DND-41 (cell line): ENCODE data around the gene MINDY4.

Experiments
- EZH2 ChIP-seq: IDR thresholded peaks from 3 replicates; pipeline ENCODE4 v1.6.1; 2012; ENCODE audit warnings: borderline replicate concordance, low read depth, mild to moderate bottlenecking, moderate library complexity, low read length, inconsistent platforms; ENCODE audit not compliant: severe bottlenecking
- TF ChIP-seq, protein P1 (sequence below): IDR thresholded peaks from 2 replicates; pipeline ENCODE4 v1.5.1; 2012; ENCODE audit warnings: borderline replicate concordance, low read length, moderate library complexity, mild to moderate bottlenecking; ENCODE audit not compliant: poor library complexity, severe bottlenecking; ENCODE audit errors: extremely low read depth

DNA sequence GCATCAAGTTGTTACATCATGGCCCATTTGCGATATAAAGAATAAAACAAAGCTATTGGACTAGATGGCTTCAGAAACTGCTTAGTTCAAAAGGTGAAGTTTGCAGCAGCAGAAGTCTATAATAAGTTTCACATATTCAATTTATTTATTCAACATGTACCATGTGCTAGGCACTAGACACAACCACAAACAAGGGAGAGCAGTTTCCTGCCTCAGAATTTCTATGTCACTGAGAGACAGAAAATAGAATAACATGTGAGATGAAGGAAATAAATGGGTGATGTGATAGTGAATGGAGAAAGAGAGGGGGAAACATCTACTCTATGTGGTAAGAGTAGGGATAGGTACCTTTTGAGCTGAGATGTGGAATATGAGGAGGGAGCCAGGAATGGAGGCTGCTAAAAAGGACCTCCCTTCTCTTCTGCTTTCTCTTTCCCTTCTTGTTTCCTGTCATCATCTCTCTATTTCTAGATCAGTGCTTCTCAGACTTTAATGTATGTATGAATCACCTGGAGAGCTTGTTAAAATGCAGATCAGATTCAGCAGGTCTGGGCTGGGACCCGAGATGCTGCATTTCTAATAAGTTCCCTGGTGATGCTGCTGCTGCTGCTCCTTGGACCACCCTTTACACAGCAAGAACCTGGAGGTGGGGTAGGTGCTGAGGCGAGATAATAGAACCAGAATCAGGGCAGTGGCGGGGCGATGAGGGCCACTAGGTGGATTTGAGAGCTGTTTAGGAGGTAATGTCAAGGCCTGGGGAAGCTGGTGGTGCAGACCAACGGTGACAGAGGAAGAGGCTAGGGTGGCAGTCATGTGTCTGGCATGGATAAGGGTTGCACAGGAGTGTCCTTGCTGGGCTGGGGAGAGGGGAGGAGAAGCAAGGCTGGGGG lies 32.9 kb upstream of the MINDY4 start:
- TF ChIP-seq, protein P1, sequence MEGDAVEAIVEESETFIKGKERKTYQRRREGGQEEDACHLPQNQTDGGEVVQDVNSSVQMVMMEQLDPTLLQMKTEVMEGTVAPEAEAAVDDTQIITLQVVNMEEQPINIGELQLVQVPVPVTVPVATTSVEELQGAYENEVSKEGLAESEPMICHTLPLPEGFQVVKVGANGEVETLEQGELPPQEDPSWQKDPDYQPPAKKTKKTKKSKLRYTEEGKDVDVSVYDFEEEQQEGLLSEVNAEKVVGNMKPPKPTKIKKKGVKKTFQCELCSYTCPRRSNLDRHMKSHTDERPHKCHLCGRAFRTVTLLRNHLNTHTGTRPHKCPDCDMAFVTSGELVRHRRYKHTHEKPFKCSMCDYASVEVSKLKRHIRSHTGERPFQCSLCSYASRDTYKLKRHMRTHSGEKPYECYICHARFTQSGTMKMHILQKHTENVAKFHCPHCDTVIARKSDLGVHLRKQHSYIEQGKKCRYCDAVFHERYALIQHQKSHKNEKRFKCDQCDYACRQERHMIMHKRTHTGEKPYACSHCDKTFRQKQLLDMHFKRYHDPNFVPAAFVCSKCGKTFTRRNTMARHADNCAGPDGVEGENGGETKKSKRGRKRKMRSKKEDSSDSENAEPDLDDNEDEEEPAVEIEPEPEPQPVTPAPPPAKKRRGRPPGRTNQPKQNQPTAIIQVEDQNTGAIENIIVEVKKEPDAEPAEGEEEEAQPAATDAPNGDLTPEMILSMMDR, result no peak
- TF ChIP-seq EZH2, result no peak
